ENCODE results near the gene HSD17B10. TPM values are rescaled to one million over a fixed set of nuclear protein-coding genes. Genes with fewer than 3 reads are reported as not detected.

HSD17B10 gene
- total and polyA plus RNA-seq, 2 of the 13 experiments (the other 11 are each of a cell fraction or from before 2014, with no cell fraction given), result 68.7 to 84.7 TPM

GRCh38 chrX:53433651-53434639 lies at the start of gene HSD17B10 (continued):
- TF ChIP-seq, protein P1, sequence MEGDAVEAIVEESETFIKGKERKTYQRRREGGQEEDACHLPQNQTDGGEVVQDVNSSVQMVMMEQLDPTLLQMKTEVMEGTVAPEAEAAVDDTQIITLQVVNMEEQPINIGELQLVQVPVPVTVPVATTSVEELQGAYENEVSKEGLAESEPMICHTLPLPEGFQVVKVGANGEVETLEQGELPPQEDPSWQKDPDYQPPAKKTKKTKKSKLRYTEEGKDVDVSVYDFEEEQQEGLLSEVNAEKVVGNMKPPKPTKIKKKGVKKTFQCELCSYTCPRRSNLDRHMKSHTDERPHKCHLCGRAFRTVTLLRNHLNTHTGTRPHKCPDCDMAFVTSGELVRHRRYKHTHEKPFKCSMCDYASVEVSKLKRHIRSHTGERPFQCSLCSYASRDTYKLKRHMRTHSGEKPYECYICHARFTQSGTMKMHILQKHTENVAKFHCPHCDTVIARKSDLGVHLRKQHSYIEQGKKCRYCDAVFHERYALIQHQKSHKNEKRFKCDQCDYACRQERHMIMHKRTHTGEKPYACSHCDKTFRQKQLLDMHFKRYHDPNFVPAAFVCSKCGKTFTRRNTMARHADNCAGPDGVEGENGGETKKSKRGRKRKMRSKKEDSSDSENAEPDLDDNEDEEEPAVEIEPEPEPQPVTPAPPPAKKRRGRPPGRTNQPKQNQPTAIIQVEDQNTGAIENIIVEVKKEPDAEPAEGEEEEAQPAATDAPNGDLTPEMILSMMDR (CRISPR knock-in tag; IDR thresholded peaks at IDR 0.05), result peak; percentile 7; the same call in 1 of the 2 replicates
- TF ChIP-seq, protein P2, sequence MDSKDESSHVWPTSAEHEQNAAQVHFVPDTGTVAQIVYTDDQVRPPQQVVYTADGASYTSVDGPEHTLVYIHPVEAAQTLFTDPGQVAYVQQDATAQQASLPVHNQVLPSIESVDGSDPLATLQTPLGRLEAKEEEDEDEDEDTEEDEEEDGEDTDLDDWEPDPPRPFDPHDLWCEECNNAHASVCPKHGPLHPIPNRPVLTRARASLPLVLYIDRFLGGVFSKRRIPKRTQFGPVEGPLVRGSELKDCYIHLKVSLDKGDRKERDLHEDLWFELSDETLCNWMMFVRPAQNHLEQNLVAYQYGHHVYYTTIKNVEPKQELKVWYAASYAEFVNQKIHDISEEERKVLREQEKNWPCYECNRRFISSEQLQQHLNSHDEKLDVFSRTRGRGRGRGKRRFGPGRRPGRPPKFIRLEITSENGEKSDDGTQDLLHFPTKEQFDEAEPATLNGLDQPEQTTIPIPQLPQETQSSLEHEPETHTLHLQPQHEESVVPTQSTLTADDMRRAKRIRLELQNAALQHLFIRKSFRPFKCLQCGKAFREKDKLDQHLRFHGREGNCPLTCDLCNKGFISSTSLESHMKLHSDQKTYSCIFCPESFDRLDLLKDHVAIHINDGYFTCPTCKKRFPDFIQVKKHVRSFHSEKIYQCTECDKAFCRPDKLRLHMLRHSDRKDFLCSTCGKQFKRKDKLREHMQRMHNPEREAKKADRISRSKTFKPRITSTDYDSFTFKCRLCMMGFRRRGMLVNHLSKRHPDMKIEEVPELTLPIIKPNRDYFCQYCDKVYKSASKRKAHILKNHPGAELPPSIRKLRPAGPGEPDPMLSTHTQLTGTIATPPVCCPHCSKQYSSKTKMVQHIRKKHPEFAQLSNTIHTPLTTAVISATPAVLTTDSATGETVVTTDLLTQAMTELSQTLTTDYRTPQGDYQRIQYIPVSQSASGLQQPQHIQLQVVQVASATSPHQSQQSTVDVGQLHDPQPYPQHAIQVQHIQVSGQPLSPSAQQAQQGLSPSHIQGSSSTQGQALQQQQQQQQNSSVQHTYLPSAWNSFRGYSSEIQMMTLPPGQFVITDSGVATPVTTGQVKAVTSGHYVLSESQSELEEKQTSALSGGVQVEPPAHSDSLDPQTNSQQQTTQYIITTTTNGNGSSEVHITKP (CRISPR knock-in tag; IDR thresholded peaks at IDR 0.05; ENCODE audit: low read depth), result peak; percentile 68; the same call in 1 of the 2 replicates
- TF ChIP-seq FOXO4 (CRISPR knock-in tag; conservative IDR thresholded peaks at IDR 0.05) (no peak), ZNF468 (CRISPR knock-in tag; IDR thresholded peaks at IDR 0.05) (no peak), RFX1 (IDR thresholded peaks at IDR 0.05) (no peak), ZNF749 (CRISPR knock-in tag; IDR thresholded peaks at IDR 0.05; ENCODE audit: borderline replicate concordance) (no peak), GABPB1 (CRISPR knock-in tag; IDR thresholded peaks at IDR 0.05) (peak; percentile 89), HMG20B (CRISPR knock-in tag; conservative IDR thresholded peaks at IDR 0.05) (no peak), AKAP8 (CRISPR knock-in tag; IDR thresholded peaks at IDR 0.05) (no peak), ZNF703 (CRISPR knock-in tag; IDR thresholded peaks at IDR 0.05; ENCODE audit: borderline replicate concordance) (no peak), FOXA1 (IDR thresholded peaks at IDR 0.05) (no peak), FOXA1 (CRISPR knock-in tag; IDR thresholded peaks at IDR 0.05) (no peak), THAP9 (CRISPR knock-in tag; IDR thresholded peaks at IDR 0.05; ENCODE audit: borderline replicate concordance) (0 out of 2 replicates have a peak, but pooled peaks have one; percentile 56), CREB1 (IDR thresholded peaks at IDR 0.05) (peak; percentile 13; the same call in 1 of the 2 replicates), CREB1 (CRISPR knock-in tag; IDR thresholded peaks at IDR 0.05) (no peak), SP2 (CRISPR knock-in tag; IDR thresholded peaks at IDR 0.05) (peak; percentile 48; the same call in 1 of the 2 replicates), KLF6 (CRISPR knock-in tag; IDR thresholded peaks at IDR 0.05) (no peak)

Data from HepG2 (cell line).